NCI-H1048 (cell line): ENCODE measurements around the gene CCDC86.

ENCODE experiments used
- DNase-seq: peaks from one replicate; lab custom pipeline; 2025; lab: John Stamatoyannopoulos, UW

CCDC86 gene

DNA sequence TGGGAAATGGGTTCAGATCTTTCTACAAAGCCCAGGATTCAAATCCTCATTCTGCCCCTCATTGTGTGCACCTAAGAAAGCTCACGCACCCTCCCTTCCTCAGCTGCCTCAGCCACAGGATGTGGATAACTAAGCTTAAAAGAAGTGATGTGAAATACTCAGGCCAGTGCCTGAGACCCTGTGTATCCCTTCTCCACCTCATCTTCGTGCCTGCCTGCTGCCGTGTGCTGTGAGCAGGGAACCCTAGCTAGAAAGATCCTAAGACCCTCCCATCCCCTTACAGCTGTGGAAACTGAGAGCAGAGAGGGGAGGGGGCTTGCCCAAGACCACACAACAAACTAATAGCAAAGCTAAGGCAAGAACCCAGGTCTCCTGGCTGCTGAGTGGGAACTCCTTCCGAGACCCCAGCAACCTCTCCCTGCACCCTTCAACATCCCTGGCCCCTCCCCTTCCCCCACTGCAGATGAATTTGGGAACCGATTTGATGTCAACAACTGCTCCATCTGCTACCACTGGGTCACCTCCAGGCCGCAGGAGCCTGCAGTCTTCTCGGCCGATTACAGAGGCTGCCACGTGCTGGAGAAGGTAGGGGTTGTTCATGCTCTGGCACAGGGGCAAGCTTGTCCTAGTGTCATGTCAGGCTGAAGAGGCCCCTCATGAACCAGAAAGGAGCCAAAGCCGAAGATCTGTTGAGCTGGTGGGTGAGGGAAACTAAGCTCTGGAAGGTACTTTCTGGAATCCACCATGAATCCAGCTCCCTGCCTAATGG is 27.0 kb downstream of the CCDC86 start:
- DNase-seq = no peak

DNA sequence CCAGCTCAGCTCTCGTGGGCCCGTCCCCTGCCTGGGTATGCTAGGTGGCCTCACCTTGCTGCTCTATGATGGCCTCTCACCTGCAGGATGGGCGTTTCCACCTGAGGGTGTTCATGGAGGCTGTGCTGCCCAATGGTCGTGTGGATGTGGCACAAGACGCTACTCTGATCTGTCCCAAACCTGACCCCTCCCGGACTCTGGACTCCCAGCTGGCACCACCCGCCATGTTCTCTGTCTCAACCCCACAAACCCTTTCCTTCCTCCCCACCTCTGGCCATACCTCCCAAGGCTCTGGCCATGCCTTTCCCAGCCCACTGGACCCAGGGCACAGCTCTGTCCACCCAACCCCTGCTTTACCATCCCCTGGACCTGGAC is 27.5 kb downstream of the CCDC86 start:
- DNase-seq = no peak

DNA sequence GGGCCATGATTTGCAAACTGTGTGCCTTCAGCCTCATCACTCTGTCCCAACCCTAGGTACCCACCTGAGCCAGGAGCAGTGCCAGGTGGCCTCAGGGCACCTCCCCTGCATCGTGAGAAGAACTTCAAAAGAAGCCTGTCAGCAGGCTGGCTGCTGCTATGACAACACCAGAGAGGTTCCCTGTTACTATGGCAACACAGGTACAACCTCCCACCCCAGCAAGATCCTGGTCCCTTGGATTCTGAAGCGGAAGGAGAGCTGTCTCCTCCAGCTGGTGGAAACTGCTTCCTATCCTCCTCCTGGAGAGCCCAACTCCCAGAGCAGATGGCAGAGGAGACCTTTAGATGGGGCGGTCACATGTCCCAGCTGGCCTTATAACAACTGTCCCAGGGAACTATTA is 28.4 kb downstream of the CCDC86 start:
- no peak for DNase-seq

DNA sequence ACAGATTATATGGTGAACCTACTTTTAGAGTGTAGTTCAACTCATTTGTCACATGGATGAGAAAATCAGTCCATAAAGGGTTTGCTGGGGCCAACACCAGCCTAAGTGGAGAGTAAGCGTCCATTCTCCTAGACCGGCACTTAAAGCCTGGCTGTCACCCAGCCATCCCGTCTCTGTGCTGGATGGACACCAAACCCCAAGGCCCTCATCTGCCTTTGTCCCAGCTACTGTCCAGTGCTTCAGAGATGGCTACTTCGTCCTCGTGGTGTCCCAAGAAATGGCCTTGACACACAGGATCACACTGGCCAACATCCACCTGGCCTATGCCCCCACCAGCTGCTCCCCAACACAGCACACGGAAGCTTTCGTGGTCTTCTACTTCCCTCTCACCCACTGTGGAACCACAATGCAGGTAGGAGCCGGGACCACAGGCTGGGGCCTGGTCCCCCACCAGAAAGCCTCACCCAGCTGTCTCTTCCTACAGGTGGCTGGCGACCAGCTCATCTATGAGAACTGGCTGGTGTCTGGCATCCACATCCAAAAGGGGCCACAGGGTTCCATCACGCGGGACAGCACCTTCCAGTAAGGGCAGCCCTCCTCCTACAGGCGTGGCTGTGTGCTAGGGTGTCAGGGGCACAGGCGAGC is 28.9 kb downstream of the CCDC86 start:
- DNase-seq = no peak

DNA sequence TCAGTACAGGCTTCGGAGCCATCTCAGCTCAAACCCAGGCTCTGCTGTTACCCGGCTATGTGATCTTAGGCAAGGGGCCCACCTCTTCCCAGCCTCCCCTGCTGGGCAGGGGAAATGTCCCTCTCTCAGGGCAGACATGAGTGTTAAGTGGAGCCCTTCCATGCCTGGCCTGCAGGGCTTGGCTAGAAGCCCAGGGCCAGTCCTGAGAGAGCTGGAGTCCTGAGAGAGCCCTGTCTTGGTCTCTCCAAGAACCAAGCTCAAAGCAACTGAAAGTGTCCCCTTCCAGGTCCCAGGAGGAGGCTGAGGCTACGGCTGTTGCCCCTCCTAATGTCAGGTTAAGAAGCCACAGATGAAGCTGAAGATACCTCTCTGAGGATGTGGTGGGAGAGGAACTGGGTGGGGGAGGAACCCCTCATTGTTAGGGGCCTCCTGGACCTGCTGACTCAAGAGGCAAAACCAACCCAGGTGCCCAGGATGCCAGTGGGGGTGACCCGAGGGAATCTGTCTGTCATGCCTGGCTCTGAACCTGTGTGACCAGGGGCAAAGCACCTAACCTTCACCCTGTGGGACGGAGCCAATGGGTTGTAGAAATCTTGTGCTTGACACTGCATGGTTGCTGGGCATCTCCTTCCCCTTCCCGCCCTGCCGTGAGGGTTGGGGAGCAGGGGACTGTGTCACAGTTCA is 29.6 kb downstream of the CCDC86 start:
- no peak for DNase-seq

DNA sequence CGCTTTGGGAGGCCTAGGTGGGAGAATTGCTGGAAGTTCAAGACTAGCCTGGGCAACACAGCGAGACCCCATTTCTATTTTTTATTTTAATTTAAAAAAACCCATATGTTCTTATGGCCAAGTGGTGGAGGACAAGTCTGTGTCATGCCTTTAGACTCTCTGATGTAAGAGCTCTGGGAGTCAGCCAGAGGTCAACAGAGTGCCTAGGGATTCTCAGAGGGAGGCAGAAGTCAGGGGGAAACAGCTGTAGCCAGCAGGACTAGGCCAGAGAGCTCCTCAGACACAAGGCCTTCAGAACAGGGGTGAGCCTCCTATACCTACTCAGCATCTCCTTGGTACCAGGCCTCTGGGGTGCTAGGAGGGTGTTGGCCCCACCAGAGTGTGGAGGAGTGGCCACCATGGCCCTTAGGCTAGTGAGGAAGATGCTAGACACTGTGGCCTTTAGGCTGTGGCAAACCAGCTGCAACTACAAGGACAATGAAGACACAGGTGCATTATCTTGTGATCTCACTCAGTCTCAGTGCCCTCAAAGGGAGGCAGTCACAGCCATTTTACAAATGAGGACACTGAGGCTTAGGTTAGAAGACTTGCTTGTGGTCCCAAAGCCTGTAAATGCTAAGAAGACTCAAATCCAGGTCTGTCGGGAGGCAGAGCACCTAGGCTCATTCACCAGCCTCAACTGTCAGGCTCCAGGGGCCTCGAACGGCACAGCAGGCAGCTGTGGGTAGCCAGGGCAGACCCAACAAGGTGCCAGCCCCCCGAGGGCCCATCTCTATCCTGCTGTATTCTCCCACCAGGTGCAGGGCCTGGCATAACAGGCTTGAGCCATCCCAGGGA is 30.4 kb downstream of the CCDC86 start:
- DNase-seq = no peak

DNA sequence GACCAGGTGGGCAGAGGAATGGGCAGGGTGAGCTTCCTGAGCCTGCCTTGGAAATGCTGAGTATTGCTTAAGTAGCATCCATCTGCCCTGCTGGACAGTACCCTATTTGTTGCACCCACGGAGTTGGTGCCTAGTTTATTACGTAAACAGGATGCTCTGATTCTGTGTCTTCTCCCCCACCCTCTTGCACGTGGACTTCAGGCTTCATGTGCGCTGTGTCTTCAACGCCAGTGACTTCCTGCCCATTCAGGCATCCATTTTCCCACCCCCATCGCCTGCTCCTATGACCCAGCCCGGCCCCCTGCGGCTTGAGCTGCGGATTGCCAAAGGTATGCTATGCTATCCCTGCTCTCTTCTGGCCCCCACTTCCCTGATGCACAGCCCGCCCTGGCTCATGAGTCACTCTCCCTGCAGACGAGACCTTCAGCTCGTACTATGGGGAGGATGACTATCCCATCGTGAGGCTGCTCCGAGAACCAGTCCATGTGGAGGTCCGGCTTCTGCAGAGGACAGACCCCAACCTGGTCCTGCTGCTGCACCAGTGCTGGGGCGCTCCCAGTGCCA is 31.1 kb downstream of the CCDC86 start:
- no peak for DNase-seq

DNA sequence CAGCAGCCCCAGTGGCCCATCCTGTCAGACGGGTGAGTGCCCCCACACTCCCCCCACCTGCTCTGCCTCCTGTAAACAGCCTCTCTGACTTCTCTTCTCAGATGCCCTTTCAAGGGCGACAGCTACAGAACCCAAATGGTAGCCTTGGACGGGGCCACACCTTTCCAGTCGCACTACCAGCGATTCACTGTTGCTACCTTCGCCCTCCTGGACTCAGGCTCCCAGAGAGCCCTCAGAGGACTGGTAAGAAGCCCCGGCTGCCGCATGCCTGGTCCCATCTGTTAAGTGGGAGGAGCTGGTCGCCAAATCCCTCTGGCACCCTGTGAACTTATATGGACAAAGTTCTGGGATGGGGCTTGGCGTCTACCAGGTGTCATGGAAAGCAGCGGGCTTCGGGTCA is 31.6 kb downstream of the CCDC86 start:
- DNase-seq = no peak

DNA sequence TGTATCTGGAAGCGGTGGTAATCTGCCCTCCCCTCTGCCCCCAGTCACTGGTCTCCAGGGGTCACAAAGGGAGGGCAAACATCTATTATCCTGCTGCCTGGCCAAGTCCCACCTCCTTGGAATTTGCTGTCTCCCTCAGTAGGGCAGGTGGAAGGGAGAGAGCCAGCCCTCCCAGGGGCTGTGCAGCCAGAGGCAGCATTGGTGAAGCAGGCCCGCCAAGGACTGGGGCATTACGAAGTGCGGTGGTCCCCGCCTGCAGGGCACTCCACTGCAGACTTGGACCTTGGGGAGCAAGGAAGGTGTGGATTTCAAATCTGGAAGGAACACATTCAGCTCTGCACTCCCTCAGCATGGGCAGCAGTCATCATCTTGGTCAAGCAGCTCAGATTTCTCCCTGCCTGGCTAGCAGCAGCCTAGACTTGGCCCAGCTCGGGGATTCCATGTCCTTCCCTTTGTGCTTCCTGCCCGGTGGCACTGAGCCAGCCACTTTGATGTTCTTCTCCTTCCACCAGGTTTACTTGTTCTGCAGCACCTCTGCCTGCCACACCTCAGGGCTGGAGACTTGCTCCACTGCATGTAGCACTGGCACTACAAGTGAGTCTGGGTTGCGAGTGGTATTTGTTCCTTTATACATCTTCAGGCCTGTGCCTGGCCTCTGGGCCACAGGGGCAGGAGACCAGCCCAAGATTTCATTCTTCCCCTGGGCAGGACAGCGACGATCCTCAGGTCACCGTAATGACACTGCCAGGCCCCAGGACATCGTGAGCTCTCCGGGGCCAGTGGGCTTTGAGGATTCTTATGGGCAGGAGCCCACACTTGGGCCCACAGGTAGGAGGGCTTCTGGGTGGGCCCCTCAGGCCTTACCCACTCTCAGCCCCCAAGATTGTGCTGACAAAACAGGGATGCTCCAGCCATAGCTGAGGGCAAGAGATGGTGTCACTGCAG is 32.8 kb downstream of the CCDC86 start:
- DNase-seq = no peak

DNA sequence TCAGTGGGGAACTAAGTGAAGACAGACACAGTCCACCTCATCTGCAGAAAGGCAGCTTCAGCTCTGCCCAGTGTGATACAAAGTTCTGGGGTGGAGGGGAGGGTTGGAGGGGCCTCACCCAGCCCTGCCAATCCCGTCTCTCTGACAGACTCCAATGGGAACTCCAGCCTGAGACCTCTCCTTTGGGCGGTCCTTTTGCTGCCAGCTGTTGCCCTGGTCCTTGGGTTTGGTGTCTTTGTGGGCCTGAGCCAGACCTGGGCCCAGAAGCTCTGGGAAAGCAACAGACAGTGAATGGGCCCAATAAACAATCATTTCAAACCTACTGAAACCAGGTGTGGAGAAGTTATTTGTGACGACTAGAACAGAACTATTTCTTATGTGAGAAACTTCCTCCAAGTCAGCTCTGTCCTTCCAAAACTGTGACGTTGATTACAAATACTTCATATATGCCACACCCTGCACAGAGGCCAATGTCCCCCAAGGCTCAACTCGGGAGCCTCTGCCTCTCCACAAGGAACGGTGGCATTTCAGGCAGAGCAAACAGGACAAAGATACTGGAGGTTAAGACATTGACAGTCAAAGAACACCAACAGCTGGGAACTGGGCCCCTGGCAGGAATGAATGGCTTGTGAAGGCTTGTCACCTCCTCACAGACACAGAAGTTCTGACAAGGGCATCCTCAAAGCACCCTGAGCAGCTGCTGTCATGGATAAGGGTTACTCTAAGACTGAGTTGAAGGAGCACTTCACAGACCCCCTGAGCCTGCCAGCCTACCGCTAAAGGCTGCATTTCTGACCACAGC is 33.7 kb downstream of the CCDC86 start:
- no peak for DNase-seq

DNA sequence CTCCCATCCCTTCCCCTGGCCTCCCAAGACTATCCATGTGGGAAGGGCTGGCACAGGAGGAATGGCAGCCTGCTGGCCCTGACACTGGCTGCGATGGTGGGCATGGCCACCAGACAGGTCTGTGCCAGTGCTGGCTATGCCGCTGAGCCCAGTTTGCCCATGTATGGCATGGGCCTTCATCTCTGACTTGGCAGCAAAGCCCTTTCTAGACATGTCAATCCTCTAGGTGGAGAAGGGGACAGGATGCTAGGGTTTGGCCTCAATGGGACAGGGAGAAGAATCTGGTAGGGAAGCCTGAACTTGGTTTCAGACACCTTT is 34.2 kb downstream of the CCDC86 start:
- no peak for DNase-seq

DNA sequence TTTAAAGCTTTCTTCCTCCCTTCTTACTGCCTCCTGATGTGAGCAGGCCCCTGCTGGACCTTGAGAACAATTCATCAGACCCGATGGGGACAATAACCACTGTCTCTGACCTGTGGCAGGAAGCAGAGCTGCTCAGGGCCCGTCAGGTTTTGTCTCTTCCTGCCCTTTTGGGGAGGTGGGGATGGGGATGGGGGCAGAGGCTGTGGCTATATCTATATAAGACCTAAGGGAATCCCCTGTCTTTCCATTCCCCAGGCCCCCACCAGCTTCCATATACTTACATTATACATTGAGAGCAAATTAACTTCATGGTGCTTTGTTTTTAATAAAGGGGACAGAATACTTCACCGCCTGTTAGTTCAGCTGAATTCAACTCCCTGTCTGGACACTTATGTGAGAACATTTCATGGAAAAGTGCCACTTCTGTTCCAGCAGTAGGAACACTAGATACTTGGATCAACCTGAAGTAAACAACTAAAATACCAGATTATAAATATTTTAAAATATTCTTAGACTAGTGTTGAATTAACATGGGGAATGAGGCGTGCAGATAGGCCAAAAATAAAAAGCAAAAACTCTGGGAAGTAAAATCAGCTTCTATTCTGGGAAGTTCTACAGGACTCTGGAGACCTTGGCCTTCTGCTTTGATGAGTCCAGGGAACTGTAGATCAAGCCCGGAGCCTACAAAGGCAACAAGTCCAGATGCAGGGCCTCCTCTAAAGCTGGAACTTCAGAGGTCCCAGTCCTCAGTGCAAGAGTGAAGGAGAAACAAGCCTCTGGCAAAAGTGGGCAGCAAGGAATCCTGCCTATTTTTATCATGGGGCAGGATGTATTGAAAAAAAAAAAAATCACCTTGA is 36.6 kb downstream of the CCDC86 start:
- no peak for DNase-seq

DNA sequence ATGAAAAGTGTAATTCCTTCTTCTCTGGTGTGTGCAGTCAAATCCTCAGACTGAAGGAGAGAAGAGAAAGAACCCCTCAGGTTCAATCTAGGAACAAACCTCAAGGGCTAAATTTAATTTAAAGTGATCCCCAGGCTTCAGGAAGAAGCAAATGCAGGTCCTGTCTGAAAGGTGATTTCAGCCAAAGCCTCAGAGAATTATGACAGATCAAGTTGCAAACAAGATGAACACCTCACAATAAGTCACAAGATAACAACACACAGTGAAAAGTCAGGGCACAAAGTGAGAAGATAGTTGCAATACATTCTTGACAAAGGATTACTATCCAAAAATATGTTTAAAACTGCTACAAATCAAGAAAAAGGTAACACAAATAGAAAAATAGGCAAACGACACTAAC is 37.2 kb downstream of the CCDC86 start:
- DNase-seq = no peak

DNA sequence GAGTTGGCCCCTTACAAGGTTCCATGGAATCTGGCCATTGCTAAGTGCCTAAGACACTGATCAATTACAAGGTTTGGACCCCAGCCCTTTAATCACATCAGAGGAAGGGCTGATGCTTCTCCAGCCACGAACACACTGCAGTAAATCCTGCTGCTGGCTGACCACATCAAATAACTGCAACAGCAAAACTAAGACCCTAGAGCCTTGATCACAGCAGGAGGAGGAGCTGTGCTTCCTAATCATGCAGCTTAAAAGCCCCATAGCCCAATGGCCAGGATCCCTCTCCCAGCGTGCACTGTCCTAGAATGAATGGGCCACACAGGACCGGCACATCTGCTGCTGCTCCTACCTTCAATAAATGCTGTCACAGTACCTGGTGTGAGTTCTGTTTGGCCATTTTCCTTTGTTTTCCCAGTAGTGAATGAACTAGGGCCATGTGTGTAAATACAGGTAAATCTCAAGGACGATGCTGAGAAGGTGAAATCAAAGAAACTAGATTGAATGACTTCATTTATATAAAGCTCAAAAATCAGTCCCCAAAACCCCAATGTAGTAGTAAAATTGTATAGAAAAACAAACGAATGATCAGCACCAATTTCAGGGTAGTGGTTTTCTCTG is 38.2 kb downstream of the CCDC86 start:
- DNase-seq = no peak

DNA sequence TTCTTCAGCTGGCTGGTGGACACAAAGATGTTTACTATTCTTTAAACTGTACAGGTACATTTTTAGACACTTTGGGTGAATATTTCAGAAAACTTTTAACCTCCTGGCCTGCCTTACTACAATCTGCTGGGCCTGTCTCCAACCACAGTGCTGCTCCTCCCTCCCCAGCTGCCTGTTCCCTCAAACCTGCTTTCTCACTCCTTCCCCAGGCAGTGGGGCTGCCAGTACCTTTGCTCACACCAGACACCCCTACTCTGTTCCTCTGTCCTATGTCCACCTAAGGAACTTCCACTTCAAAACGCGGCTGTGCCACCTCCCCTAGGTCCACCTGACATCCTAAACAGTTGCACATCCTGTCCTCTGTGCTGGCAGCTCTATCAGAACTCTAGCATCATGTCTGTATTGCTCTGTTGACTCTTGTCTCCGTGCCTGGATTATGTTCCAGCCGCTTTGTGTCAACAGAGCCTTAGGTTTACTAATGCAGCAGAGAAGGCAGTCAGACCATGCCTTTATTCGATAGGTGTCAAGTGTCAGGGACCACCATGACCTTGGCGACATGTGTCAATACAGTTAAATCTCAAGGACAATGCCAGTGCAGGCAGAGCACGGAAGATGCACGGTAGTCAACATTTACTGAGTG is 38.9 kb downstream of the CCDC86 start:
- DNase-seq = no peak

DNA sequence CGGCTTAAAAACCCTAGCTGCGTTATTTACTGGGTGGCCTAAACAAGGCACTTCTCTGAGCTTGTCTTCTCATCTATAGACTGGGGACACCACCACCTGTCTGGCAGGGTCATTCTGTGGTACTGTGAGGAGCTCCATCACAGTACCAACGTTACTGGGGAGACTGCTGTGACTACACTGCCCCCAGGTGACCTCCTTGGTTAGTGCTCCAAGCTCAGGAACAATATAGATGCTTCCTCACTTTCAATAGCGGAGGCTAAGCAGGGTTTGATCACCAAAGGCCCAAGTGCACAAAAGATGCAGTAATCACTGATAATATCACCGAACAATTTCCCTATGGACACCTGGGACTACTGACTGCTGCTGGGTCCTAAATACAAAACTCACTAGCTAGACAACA is 45.6 kb downstream of the CCDC86 start:
- DNase-seq = no peak

DNA sequence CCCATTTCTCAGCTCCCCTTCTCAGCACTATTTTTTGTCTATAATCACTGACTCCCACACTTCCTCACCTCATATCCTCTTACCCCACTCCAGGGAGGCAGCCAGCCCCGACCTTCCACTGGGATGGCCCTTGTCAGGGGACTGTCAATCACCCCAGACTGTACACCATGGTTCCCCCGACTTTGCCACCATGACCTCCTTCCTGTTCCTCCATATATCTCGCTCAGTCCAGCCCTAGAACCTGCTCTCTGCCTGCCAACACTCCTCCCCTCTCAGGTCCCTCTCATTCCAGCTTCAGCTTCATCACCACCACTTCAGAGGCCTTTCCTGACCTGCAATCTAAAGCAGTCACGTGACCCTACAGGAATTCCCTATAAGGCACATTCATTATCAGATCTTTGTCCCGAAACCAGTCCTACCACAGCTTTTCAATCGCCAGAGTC is 48.0 kb downstream of the CCDC86 start:
- no peak for DNase-seq

DNA sequence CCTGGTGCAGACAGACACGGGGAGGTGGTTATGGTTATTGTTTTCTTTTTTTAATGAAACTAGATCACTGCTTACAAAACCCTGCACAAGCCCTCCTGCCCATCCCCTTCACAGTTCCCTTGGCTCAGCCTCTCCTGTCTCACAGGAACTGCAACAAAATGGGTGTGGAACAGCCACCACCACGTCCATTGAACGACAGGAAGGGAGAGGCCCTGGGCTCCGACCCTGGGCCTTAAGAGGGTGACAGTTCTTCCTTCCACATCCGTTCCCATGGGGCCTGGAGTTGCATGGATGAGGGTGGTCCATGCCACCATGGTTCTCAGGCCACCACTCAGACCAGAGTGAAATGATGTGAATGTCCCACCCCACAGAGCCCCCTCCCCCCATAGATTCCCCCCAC is 48.8 kb downstream of the CCDC86 start:
- DNase-seq = no peak
